ENCODE results near the gene AFF3.

GRCh38 chr2:100002059-100002458, 140.3 kb downstream of the AFF3 start:
- TF ChIP-seq, protein P1, sequence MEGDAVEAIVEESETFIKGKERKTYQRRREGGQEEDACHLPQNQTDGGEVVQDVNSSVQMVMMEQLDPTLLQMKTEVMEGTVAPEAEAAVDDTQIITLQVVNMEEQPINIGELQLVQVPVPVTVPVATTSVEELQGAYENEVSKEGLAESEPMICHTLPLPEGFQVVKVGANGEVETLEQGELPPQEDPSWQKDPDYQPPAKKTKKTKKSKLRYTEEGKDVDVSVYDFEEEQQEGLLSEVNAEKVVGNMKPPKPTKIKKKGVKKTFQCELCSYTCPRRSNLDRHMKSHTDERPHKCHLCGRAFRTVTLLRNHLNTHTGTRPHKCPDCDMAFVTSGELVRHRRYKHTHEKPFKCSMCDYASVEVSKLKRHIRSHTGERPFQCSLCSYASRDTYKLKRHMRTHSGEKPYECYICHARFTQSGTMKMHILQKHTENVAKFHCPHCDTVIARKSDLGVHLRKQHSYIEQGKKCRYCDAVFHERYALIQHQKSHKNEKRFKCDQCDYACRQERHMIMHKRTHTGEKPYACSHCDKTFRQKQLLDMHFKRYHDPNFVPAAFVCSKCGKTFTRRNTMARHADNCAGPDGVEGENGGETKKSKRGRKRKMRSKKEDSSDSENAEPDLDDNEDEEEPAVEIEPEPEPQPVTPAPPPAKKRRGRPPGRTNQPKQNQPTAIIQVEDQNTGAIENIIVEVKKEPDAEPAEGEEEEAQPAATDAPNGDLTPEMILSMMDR (IDR thresholded peaks at IDR 0.05; ENCODE audit: poor library complexity), result no peak
- TF ChIP-seq EZH2 (IDR thresholded peaks at IDR 0.05; ENCODE audit: borderline replicate concordance) (no peak), EZH2phosphoT487 (IDR thresholded peaks at IDR 0.05; ENCODE audit: low read depth, severe bottlenecking, unreplicated experiment) (no peak)

All from hepatocyte (in vitro differentiated cells).